Measurements from ENCODE around the gene METTL18. TPM values are rescaled to one million over a fixed set of nuclear protein-coding genes. Genes with fewer than 3 reads are reported as not detected.
A peak's percentile ranks its signal among the peaks of the same experiment; 100 is the strongest.

Gene METTL18
- polyA plus RNA-seq (2013): 9.5 TPM

GRCh38 chr1:169794530-169795416, at the start of gene METTL18:
METTL18 (minus strand) TSS chr1:169794907; CDS start chr1:169793695, 1,212 bp downstream.
- POLR2A ChIA-PET: no interaction called here
- CTCF ChIA-PET: interaction anchor here (0.7 to 2.1 kb wide), 4 partner anchors 10 to 243 kb away, joined by 3 to 8 read pairs (median 4); no protein-coding TSS in a partner anchor
- DNase-seq: peak; percentile 97 to 99 (median 98)
- H3K27ac ChIP-seq (ENCODE audit: insufficient read depth in 1 of 2, low read depth in 1 of 2, low read length in 2 of 2, poor library complexity in 1 of 2, severe bottlenecking in 2 of 2): peak within 1 kb of the TSS; percentile 88 to 91
- H3K4me1 ChIP-seq (ENCODE audit: control extremely low read depth in 1 of 4, control insufficient read depth in 4 of 4, insufficient read depth in 4 of 4, low read length in 3 of 4): peaks cover 9 to 26% (median 17%) of the 10 kb centered on the region in 4 experiments
- H3K27me3 ChIP-seq (replicated peaks in 2 of 5; ENCODE audit: control insufficient read depth in 4 of 5, insufficient read depth in 5 of 5, low read length in 4 of 5): no peaks in the 10 kb centered on the region
- H3K4me3 ChIP-seq (ENCODE audit: control insufficient read depth in 1 of 7, extremely low read depth in 1 of 7, insufficient read depth in 4 of 7, low read depth in 2 of 7, low read length in 6 of 7): peak within 1 kb of the TSS; percentile 64 to 100 (median 98)
- no peaks in the 10 kb centered on the region for H3K9me3 ChIP-seq (ENCODE audit: control extremely low read depth in 1 of 5, control insufficient read depth in 4 of 5, insufficient read depth in 2 of 5, low read depth in 1 of 5, low read length in 4 of 5)
- peaks cover 3 to 7% (median 4%) of the 10 kb centered on the region in 4 experiments for H3K36me3 ChIP-seq (ENCODE audit: control insufficient read depth in 4 of 4, insufficient read depth in 4 of 4, low read length in 3 of 4)
- under 1% methylated on average over 36 of the region's 48 CpGs for WGBS (ENCODE audit: insufficient coverage)

GRCh38 chr1:169838942-169839341, 44.2 kb upstream of the METTL18 start:
- H3K4me3 ChIP-seq (ENCODE audit: control insufficient read depth in 1 of 7, extremely low read depth in 1 of 7, insufficient read depth in 4 of 7, low read depth in 2 of 7, low read length in 6 of 7): no peak overlapping the region
- no peak overlapping the region for H3K27ac ChIP-seq (ENCODE audit: insufficient read depth in 1 of 2, low read depth in 1 of 2, low read length in 2 of 2, poor library complexity in 1 of 2, severe bottlenecking in 2 of 2)
- H3K27me3 ChIP-seq (replicated peaks in 2 of 5; ENCODE audit: control insufficient read depth in 4 of 5, insufficient read depth in 5 of 5, low read length in 4 of 5): no peaks in the 10 kb centered on the region
- ChIA-PET POLR2A (no interaction called here), CTCF (no interaction called here)
- DNase-seq: no peak
- peaks cover 19 to 51% (median 35%) of the 10 kb centered on the region in 4 experiments for H3K36me3 ChIP-seq (ENCODE audit: control insufficient read depth in 4 of 4, insufficient read depth in 4 of 4, low read length in 3 of 4)
- H3K4me1 ChIP-seq (ENCODE audit: control extremely low read depth in 1 of 4, control insufficient read depth in 4 of 4, insufficient read depth in 4 of 4, low read length in 3 of 4): no peaks in the 10 kb centered on the region
- no CpG with 5 or more reads among the region's 4 CpGs for WGBS (ENCODE audit: insufficient coverage)
- peaks cover 0 to 19% (median 5%) of the 10 kb centered on the region in 5 experiments for H3K9me3 ChIP-seq (ENCODE audit: control extremely low read depth in 1 of 5, control insufficient read depth in 4 of 5, insufficient read depth in 2 of 5, low read depth in 1 of 5, low read length in 4 of 5)

- ChIA-PET CTCF (no interaction called here), POLR2A (interaction anchor here (0.7 kb wide), 1 partner anchor 1234 kb away, joined by 3 read pairs; no protein-coding TSS in a partner anchor)
- Histone ChIP-seq H3K36me3 (ENCODE audit: control insufficient read depth in 4 of 4, insufficient read depth in 4 of 4, low read length in 3 of 4) (peaks cover 12 to 50% (median 35%) of the 10 kb centered on the region in 4 experiments), H3K27me3 (replicated peaks in 2 of 5; ENCODE audit: control insufficient read depth in 4 of 5, insufficient read depth in 5 of 5, low read length in 4 of 5) (no peaks in the 10 kb centered on the region), H3K4me1 (ENCODE audit: control extremely low read depth in 1 of 4, control insufficient read depth in 4 of 4, insufficient read depth in 4 of 4, low read length in 3 of 4) (no peaks in the 10 kb centered on the region), H3K4me3 (ENCODE audit: control insufficient read depth in 1 of 7, extremely low read depth in 1 of 7, insufficient read depth in 4 of 7, low read depth in 2 of 7, low read length in 6 of 7) (no peak overlapping the region), H3K9me3 (ENCODE audit: control extremely low read depth in 1 of 5, control insufficient read depth in 4 of 5, insufficient read depth in 2 of 5, low read depth in 1 of 5, low read length in 4 of 5) (peaks cover 0 to 19% (median 5%) of the 10 kb centered on the region in 5 experiments), H3K27ac (ENCODE audit: insufficient read depth in 1 of 2, low read depth in 1 of 2, low read length in 2 of 2, poor library complexity in 1 of 2, severe bottlenecking in 2 of 2) (no peak overlapping the region)
- no CpG with 5 or more reads among the region's 1 CpG for WGBS (ENCODE audit: insufficient coverage)
- DNase-seq: no peak
Measured at GRCh38 chr1:169836198-169836597, 41.5 kb upstream of the METTL18 start.

- CTCF ChIA-PET: interaction anchor here (0.7 kb wide), 1 partner anchor 8 kb away, joined by 4 read pairs; no protein-coding TSS in a partner anchor
- no CpG with 5 or more reads among the region's 1 CpG for WGBS (ENCODE audit: insufficient coverage)
- no peak for DNase-seq
- Histone ChIP-seq H3K36me3 (ENCODE audit: control insufficient read depth in 4 of 4, insufficient read depth in 4 of 4, low read length in 3 of 4) (peaks cover 11 to 50% (median 30%) of the 10 kb centered on the region in 4 experiments), H3K27me3 (replicated peaks in 2 of 5; ENCODE audit: control insufficient read depth in 4 of 5, insufficient read depth in 5 of 5, low read length in 4 of 5) (no peaks in the 10 kb centered on the region), H3K27ac (ENCODE audit: insufficient read depth in 1 of 2, low read depth in 1 of 2, low read length in 2 of 2, poor library complexity in 1 of 2, severe bottlenecking in 2 of 2) (no peak overlapping the region), H3K4me3 (ENCODE audit: control insufficient read depth in 1 of 7, extremely low read depth in 1 of 7, insufficient read depth in 4 of 7, low read depth in 2 of 7, low read length in 6 of 7) (no peak overlapping the region), H3K9me3 (ENCODE audit: control extremely low read depth in 1 of 5, control insufficient read depth in 4 of 5, insufficient read depth in 2 of 5, low read depth in 1 of 5, low read length in 4 of 5) (peaks cover 0 to 16% (median 5%) of the 10 kb centered on the region in 5 experiments), H3K4me1 (ENCODE audit: control extremely low read depth in 1 of 4, control insufficient read depth in 4 of 4, insufficient read depth in 4 of 4, low read length in 3 of 4) (no peaks in the 10 kb centered on the region)
- POLR2A ChIA-PET: interaction anchor here (0.7 kb wide), 1 partner anchor 1234 kb away, joined by 3 read pairs; no protein-coding TSS in a partner anchor
Measured at GRCh38 chr1:169835647-169836046, 40.9 kb upstream of the METTL18 start.

- Histone ChIP-seq H3K27ac (ENCODE audit: insufficient read depth in 1 of 2, low read depth in 1 of 2, low read length in 2 of 2, poor library complexity in 1 of 2, severe bottlenecking in 2 of 2) (no peak overlapping the region), H3K27me3 (replicated peaks in 2 of 5; ENCODE audit: control insufficient read depth in 4 of 5, insufficient read depth in 5 of 5, low read length in 4 of 5) (no peaks in the 10 kb centered on the region), H3K9me3 (ENCODE audit: control extremely low read depth in 1 of 5, control insufficient read depth in 4 of 5, insufficient read depth in 2 of 5, low read depth in 1 of 5, low read length in 4 of 5) (peaks cover 0 to 11% (median 5%) of the 10 kb centered on the region in 5 experiments), H3K4me1 (ENCODE audit: control extremely low read depth in 1 of 4, control insufficient read depth in 4 of 4, insufficient read depth in 4 of 4, low read length in 3 of 4) (no peaks in the 10 kb centered on the region), H3K4me3 (ENCODE audit: control insufficient read depth in 1 of 7, extremely low read depth in 1 of 7, insufficient read depth in 4 of 7, low read depth in 2 of 7, low read length in 6 of 7) (no peak overlapping the region), H3K36me3 (ENCODE audit: control insufficient read depth in 4 of 4, insufficient read depth in 4 of 4, low read length in 3 of 4) (peaks cover 11 to 51% (median 29%) of the 10 kb centered on the region in 4 experiments)
- DNase-seq: no peak
- no CpG with 5 or more reads among the region's 1 CpG for WGBS (ENCODE audit: insufficient coverage)
- ChIA-PET CTCF (interaction anchor here (1.0 to 1.2 kb wide), 2 partner anchors 35 to 286 kb away, joined by 3 read pairs; no protein-coding TSS in a partner anchor), POLR2A (no interaction called here)
Measured at GRCh38 chr1:169834869-169835268, 40.2 kb upstream of the METTL18 start.

GRCh38 chr1:169833179-169833901, 38.6 kb upstream of the METTL18 start:
- Histone ChIP-seq H3K27ac (ENCODE audit: insufficient read depth in 1 of 2, low read depth in 1 of 2, low read length in 2 of 2, poor library complexity in 1 of 2, severe bottlenecking in 2 of 2) (no peak overlapping the region), H3K9me3 (ENCODE audit: control extremely low read depth in 1 of 5, control insufficient read depth in 4 of 5, insufficient read depth in 2 of 5, low read depth in 1 of 5, low read length in 4 of 5) (no peaks in the 10 kb centered on the region), H3K36me3 (ENCODE audit: control insufficient read depth in 4 of 4, insufficient read depth in 4 of 4, low read length in 3 of 4) (peaks cover 10 to 56% (median 28%) of the 10 kb centered on the region in 4 experiments), H3K27me3 (replicated peaks in 2 of 5; ENCODE audit: control insufficient read depth in 4 of 5, insufficient read depth in 5 of 5, low read length in 4 of 5) (no peaks in the 10 kb centered on the region), H3K4me1 (ENCODE audit: control extremely low read depth in 1 of 4, control insufficient read depth in 4 of 4, insufficient read depth in 4 of 4, low read length in 3 of 4) (no peaks in the 10 kb centered on the region), H3K4me3 (ENCODE audit: control insufficient read depth in 1 of 7, extremely low read depth in 1 of 7, insufficient read depth in 4 of 7, low read depth in 2 of 7, low read length in 6 of 7) (no peak overlapping the region)
- ChIA-PET CTCF (no interaction called here), POLR2A (no interaction called here)
- WGBS (ENCODE audit: insufficient coverage): 100% methylated on average over 2 of the region's 4 CpGs
- no peak for DNase-seq
